RWPE1 (cell line): ENCODE data around the gene ARPC4.

ENCODE experiments used
- CTCF ChIA-PET: fragments of 350-600 bp; sonication (Branson Sonifier 250); formaldehyde crosslinking; extraction: SDS; loops from one replicate; lab custom pipeline; 2021; lab: Yijun Ruan, JAX
- POLR2A ChIA-PET: fragments of 400-600 bp; formaldehyde crosslinking; extraction: SDS; loops from one replicate; lab custom pipeline; 2020; ENCODE audit warnings: antibody characterized with exemption; ENCODE audit not compliant: low non-redundant PET; lab: Yijun Ruan, JAX
- DNase-seq: peaks from one replicate; pipeline ENCODE4 v3.0.0; 2012; ENCODE audit warnings: low spot score
- H3K27ac ChIP-seq: fragments of 450-650 bp; 2 replicates; pipeline ENCODE4 v1.5.1; 2017
- CTCF ChIP-seq: fragments of 450-650 bp; conservative IDR thresholded peaks from 2 replicates; pipeline ENCODE4 v1.5.1; 2017; ENCODE audit warnings: low read depth, mild to moderate bottlenecking

Gene ARPC4

GRCh38 chr3:9781978-9782603 lies 10.8 kb upstream of the ARPC4 start:
- H3K27ac ChIP-seq, result peak overlapping the region; percentile 17

DNA sequence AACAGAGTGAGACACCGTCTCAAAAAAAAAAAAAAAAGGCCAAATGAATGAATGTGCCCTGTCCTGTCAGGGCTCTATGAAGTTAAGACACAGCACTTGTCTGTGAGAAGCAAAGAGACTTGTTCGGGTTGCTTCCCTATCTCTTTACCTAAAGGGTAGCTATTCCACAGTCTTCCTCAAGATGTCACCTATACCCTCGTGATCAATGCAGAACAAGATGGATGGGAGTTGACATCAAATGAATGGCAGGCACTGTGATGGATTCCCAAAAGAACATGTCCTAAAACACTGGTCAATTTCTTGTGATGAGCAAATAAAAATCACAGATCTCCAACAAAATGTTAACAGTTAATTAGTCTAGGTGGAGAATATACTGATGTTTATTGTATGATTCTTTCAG lies 10.1 kb upstream of the ARPC4 start:
- DNase-seq, result no peak
- TF ChIP-seq CTCF, result peak; percentile 48
- no peak overlapping the region; the same call in 1 of the 2 replicates for H3K27ac ChIP-seq
- ChIA-PET POLR2A (no interaction called here), CTCF (interaction anchor here (0.6 to 0.8 kb wide), 2 partner anchors 811 to 1233 kb away, joined by 3 to 5 read pairs; no protein-coding TSS in a partner anchor)

More at GRCh38 chr3:9781978-9782603, 10.8 kb upstream of the ARPC4 start:
- no peak for DNase-seq
- ChIA-PET POLR2A (no interaction called here), CTCF (interaction anchor here (0.8 kb wide), 1 partner anchor 1234 kb away, joined by 5 read pairs; no protein-coding TSS in a partner anchor)
- no peak for TF ChIP-seq CTCF

DNA sequence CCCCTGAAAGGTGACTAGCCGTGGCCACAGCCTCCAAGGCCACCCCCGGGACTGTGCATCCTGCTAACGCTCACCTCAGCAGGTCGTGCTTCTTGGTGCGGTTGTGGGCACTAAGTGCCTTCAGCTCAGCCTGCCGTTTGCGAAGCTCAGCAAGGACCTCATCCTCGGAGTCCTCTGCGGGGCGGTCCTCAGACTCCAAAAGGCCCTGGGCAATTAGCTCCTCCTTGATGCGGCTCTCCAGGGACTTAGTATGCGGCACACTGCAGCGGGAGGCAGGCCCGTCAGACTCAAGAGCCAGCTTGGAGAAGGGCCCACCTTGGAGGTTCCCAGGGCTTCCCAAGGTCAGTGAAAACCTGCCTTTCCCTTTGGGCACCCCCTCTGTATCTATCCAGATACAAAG lies 8.9 kb upstream of the ARPC4 start:
- POLR2A ChIA-PET, result no interaction called here
- DNase-seq, result no peak
- CTCF ChIA-PET, result no interaction called here
- TF ChIP-seq CTCF, result no peak
- peak overlapping the region; percentile 10; the same call in 1 of the 2 replicates for H3K27ac ChIP-seq

DNA sequence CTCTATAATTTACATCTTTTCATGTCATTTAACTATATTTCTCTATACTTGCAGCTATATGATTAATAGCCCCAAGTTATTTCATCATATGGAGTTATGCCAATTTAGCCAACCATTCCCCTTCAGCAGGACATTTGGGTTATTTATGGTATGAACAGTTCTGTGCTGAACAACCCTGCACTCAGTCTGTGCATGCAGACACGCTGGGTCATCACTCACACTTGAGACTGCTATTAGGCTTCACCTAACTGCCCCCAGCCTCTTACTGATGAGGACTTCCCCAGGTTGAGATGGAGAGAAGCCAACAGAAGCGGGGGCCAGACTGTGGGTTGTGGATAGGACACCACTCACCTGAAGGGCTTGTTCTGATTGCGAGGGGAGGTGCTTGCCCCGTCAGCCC lies 7.9 kb upstream of the ARPC4 start:
- POLR2A ChIA-PET, result no interaction called here

DNA sequence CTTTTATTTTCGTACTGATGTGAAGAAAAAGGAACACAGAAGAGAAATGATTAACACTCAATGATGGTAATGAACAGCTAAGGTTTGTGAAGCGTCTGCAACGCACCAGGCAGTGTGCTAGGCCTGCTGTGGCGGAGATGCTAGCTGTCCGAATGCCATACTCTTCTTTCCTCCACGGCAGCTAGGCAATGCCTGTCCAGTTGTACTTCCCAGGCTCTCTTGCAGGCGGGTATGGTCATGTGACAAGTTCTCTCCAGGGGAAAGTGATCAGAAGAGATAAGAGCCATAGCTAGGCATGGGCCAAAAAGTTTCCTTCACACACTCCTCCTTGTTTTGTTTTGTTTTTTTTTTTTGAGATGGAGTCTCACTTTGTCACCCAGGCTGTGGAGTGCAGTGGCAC lies 7.3 kb upstream of the ARPC4 start:
- no peak for TF ChIP-seq CTCF
- no peak for DNase-seq
- ChIA-PET POLR2A (no interaction called here), CTCF (no interaction called here)
- H3K27ac ChIP-seq, result peak overlapping the region; percentile 63

More for the DNA sequence above, 7.9 kb upstream of the ARPC4 start:
- TF ChIP-seq CTCF, result no peak
- peak overlapping the region; percentile 63 for H3K27ac ChIP-seq
- DNase-seq, result no peak
- CTCF ChIA-PET, result no interaction called here

- H3K27ac ChIP-seq, result peak overlapping the region; percentile 63
- POLR2A ChIA-PET, result no interaction called here
- CTCF ChIA-PET, result no interaction called here
- no peak for TF ChIP-seq CTCF
- no peak for DNase-seq
Measured at GRCh38 chr3:9786209-9786739, 6.6 kb upstream of the ARPC4 start.
